NCI-H1105 (cell line): ENCODE measurements around the gene C5AR2.
"Not testable (repeated sequence)": the region's sequence is repeated elsewhere in the genome, so short reads cannot be mapped to it uniquely, and the experiment has no call there.

Experiments used
- DNase-seq: peaks from one replicate; lab custom pipeline; 2025; lab: John Stamatoyannopoulos, UW

Gene C5AR2

GRCh38 chr19:47388721-47389120 lies 56.7 kb downstream of the C5AR2 start:
- not testable (repeated sequence) for DNase-seq

GRCh38 chr19:47389150-47389556 lies 57.2 kb downstream of the C5AR2 start:
- DNase-seq, result no peak

GRCh38 chr19:47390533-47391488 lies 58.8 kb downstream of the C5AR2 start:
- DNase-seq, result no peak

GRCh38 chr19:47391510-47392223 lies 59.7 kb downstream of the C5AR2 start:
- DNase-seq, result peak; percentile 56
